Mesendoderm (in vitro differentiated cells): ENCODE measurements around the gene ZNF814.
"Not testable (repeated sequence)": the region's sequence is repeated elsewhere in the genome, so short reads cannot be mapped to it uniquely, and the experiment has no call there.

Source experiments
- DNase-seq: peaks from one replicate; pipeline ENCODE4 v3.0.0; 2013
- H2AK5ac ChIP-seq: 2 replicates; pipeline ENCODE4 v1.6.1; 2013; ENCODE audit warnings: low read length, inconsistent platforms
- H2BK120ac ChIP-seq: 2 replicates; pipeline ENCODE4 v1.6.1; 2013; ENCODE audit warnings: low read depth, mild to moderate bottlenecking, low read length, moderate library complexity, mixed read lengths
- H2BK15ac ChIP-seq: replicated peaks from 2 replicates; pipeline ENCODE4 v1.6.1; 2013; ENCODE audit warnings: low read depth, mild to moderate bottlenecking, moderate library complexity
- H2BK5ac ChIP-seq: 2 replicates; pipeline ENCODE4 v1.6.1; 2013; ENCODE audit warnings: low read length, inconsistent platforms
- H3K18ac ChIP-seq: 2 replicates; pipeline ENCODE4 v1.6.1; 2013; ENCODE audit warnings: mild to moderate bottlenecking, low read length, mixed read lengths
- H3K23ac ChIP-seq: one replicate; pipeline ENCODE4 v1.6.1; 2013; ENCODE audit warnings: low read length
- H3K27ac ChIP-seq: 2 replicates; pipeline ENCODE4 v1.5.1; 2013; ENCODE audit warnings: low read depth, mild to moderate bottlenecking, inconsistent platforms, low read length, moderate library complexity
- H3K27me3 ChIP-seq: 2 replicates; pipeline ENCODE4 v1.6.1; 2013; ENCODE audit warnings: low read length, control low read depth, mild to moderate bottlenecking, inconsistent platforms; ENCODE audit not compliant: insufficient read depth, poor library complexity
- H3K36me3 ChIP-seq: 2 replicates; pipeline ENCODE4 v1.6.1; 2013; ENCODE audit warnings: low read length, inconsistent platforms; ENCODE audit not compliant: control insufficient read depth, insufficient read depth
- H3K4ac ChIP-seq: one replicate; pipeline ENCODE4 v1.6.1; 2013; ENCODE audit warnings: low read depth, mild to moderate bottlenecking, low read length, moderate library complexity
- H3K4me1 ChIP-seq: 2 replicates; pipeline ENCODE4 v1.6.1; 2013; ENCODE audit warnings: low read depth, low read length, inconsistent platforms; ENCODE audit not compliant: control insufficient read depth
- H3K4me2 ChIP-seq: 2 replicates; pipeline ENCODE4 v1.6.1; 2013; ENCODE audit warnings: low read length
- H3K4me3 ChIP-seq: 2 replicates; pipeline ENCODE4 v1.5.1; 2013; ENCODE audit warnings: mild to moderate bottlenecking, low read length
- H3K56ac ChIP-seq: one replicate; pipeline ENCODE4 v1.6.1; 2013; ENCODE audit warnings: low read length
- H3K79me1 ChIP-seq: 2 replicates; pipeline ENCODE4 v1.6.1; 2013; ENCODE audit warnings: low read length, inconsistent platforms
- H3K79me2 ChIP-seq: 2 replicates; pipeline ENCODE4 v1.6.1; 2013; ENCODE audit warnings: mild to moderate bottlenecking, low read length; ENCODE audit not compliant: control insufficient read depth, insufficient read depth
- H3K9ac ChIP-seq: 2 replicates; pipeline ENCODE4 v1.6.1; 2013; ENCODE audit warnings: low read length, inconsistent platforms
- H4K5ac ChIP-seq: one replicate; pipeline ENCODE4 v1.6.1; 2013; ENCODE audit warnings: low read length
- H4K8ac ChIP-seq: one replicate; pipeline ENCODE4 v1.6.1; 2013; ENCODE audit warnings: low read depth, mild to moderate bottlenecking, control low read depth, low read length, moderate library complexity
- WGBS: extraction: QIAGEN DNeasy Blood & Tissue Kit; methylation state at CpG from one replicate; pipeline ENCODE4 v1.1.7; 2013; ENCODE audit warnings: low lambda C conversion rate, missing lambda C conversion rate; ENCODE audit not compliant: insufficient coverage; ENCODE audit errors: extremely low coverage; 5-methylcytosine and 5-hydroxymethylcytosine counted together

The ZNF814 gene

DNA sequence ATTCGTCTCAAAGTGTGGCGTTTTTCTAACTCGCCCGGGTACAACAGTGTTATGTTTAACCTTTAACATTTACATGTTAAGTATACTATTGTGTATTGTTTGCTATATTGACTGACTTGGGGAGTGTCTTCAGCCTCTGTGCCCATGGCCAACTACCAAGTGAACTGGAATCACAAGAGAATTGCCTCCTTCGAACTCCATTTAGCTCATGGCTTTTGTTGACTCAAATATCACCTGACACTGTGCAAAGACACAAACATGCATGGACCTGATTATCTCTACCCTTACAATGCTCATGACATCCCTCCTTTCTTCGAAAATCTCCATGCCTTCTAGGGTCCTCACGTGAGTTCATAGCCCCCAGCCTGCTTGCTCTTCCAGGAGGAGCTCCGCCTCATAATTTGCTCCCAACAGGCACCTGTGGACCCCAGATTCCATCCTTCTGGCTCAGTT, 704 bp downstream of the ZNF814 start:
- Histone ChIP-seq H3K27ac (peak overlapping the region; percentile 6), H3K4me1 (peaks cover 3% of the 10 kb centered on the region)
- DNase-seq = peak; percentile 37

DNA sequence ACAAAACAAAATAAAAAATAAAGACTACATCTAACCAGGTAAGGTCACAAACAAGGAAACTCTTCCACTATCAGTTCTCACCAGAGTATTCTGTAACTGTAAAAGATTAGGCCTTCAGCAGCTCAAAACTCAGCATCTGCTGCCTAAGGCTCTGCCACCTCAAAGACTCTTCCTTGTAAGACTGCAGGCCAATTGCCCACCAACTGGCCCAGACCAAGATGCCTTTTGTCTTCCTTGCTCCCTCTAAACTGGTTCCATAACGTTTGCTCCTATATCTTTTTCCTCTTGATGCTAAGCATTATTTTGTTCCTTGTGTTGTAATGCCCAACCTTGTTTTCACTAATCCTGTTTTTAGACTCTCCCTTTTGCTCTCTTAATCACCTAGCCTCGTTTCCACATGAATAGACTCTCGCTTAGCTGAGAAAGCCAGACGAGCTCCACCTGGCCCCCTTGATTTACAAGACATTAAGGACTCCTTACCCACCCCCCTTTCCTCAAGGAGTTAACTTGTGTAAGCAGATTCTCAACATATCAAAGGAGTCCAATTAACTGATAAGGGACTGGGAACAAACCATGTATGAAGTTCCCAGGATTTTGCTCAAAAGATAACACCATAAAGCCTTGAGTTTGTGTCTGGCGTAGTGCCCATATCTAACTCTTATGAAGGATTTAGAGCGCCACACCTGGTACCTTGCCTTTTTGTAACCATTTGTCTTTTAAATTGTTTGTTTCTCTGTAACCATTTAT, 1.5 kb downstream of the ZNF814 start:
- peaks cover 3% of the 10 kb centered on the region for H3K4me1 ChIP-seq
- peak overlapping the region; percentile 58 for H3K9ac ChIP-seq
- H3K4ac ChIP-seq = no peak overlapping the region
- peak overlapping the region; percentile 77 for H3K56ac ChIP-seq
- peak overlapping the region; percentile 77 for H3K27ac ChIP-seq
- no CpG with 5 or more reads among the region's 6 CpGs for WGBS
- H3K4me2 ChIP-seq = peak overlapping the region; percentile 15
- peaks cover 53% of the 10 kb centered on the region for H3K79me2 ChIP-seq
- no peak overlapping the region for H3K23ac ChIP-seq
- H3K4me3 ChIP-seq = peak overlapping the region; percentile 22
- no peaks in the 10 kb centered on the region for H3K36me3 ChIP-seq
- no peaks in the 10 kb centered on the region for H3K27me3 ChIP-seq
- H4K8ac ChIP-seq = no peak overlapping the region
- H3K18ac ChIP-seq = no peak overlapping the region
- H2AK5ac ChIP-seq = no peak overlapping the region
- H2BK5ac ChIP-seq = no peak overlapping the region
- no peak overlapping the region for H2BK15ac ChIP-seq
- DNase-seq = peak; percentile 88
- no peak overlapping the region for H2BK120ac ChIP-seq
- peaks cover 3% of the 10 kb centered on the region for H3K79me1 ChIP-seq
- no peak overlapping the region for H4K5ac ChIP-seq

More for the DNA sequence above, 704 bp downstream of the ZNF814 start:
- peak overlapping the region; percentile 60 for H3K4me3 ChIP-seq
- H2BK5ac ChIP-seq = peak overlapping the region; percentile 2
- peaks cover 3% of the 10 kb centered on the region for H3K79me1 ChIP-seq
- peak overlapping the region; percentile 88 for H3K56ac ChIP-seq
- H3K27me3 ChIP-seq = no peaks in the 10 kb centered on the region
- peaks cover 48% of the 10 kb centered on the region for H3K79me2 ChIP-seq
- peak overlapping the region; percentile 63 for H3K18ac ChIP-seq
- no peak overlapping the region for H3K23ac ChIP-seq
- H3K36me3 ChIP-seq = no peaks in the 10 kb centered on the region
- H2BK120ac ChIP-seq = no peak overlapping the region
- no CpG with 5 or more reads among the region's 8 CpGs for WGBS
- no peak overlapping the region for H2BK15ac ChIP-seq
- no peak overlapping the region for H4K5ac ChIP-seq
- H3K4me2 ChIP-seq = peak overlapping the region; percentile 45
- H2AK5ac ChIP-seq = no peak overlapping the region
- no peak overlapping the region for H4K8ac ChIP-seq
- H3K9ac ChIP-seq = peak overlapping the region; percentile 84
- H3K4ac ChIP-seq = peak overlapping the region; percentile 74

DNA sequence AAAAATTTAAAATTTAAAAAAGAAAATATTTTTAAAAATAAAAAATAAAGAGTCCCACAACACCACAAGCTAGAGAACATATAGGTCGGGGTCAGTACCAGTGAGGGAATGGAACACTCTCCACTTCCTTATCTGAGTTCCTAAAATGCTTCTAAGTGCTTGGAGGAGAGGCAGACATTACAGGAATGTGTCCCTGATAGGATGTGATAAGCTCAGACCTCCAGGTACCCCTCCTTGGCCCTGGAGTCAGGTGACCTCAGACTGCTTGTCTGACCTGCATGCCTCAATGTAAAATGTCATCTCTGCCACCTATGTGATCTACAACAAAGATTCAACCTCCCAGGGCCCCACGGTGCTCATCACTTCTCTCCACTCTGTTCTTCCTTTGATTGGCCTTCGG, 2.8 kb downstream of the ZNF814 start:
- H2BK120ac ChIP-seq = no peak overlapping the region
- peaks cover 53% of the 10 kb centered on the region for H3K79me2 ChIP-seq
- no peak overlapping the region for H3K4me3 ChIP-seq
- WGBS = no CpG with 5 or more reads among the region's 3 CpGs
- H3K36me3 ChIP-seq = no peaks in the 10 kb centered on the region
- no peak overlapping the region for H3K4me2 ChIP-seq
- H2BK15ac ChIP-seq = no peak overlapping the region
- peak overlapping the region; percentile 32 for H3K9ac ChIP-seq
- no peak overlapping the region for H3K27ac ChIP-seq
- no peak overlapping the region for H3K23ac ChIP-seq
- H2BK5ac ChIP-seq = no peak overlapping the region
- H2AK5ac ChIP-seq = no peak overlapping the region
- no peak overlapping the region for H4K8ac ChIP-seq
- no peaks in the 10 kb centered on the region for H3K27me3 ChIP-seq
- H3K56ac ChIP-seq = no peak overlapping the region
- no peak overlapping the region for H3K4ac ChIP-seq
- DNase-seq = peak; percentile 94
- peaks cover 3% of the 10 kb centered on the region for H3K79me1 ChIP-seq
- no peak overlapping the region for H3K18ac ChIP-seq
- no peak overlapping the region for H4K5ac ChIP-seq
- peaks cover 3% of the 10 kb centered on the region for H3K4me1 ChIP-seq

DNA sequence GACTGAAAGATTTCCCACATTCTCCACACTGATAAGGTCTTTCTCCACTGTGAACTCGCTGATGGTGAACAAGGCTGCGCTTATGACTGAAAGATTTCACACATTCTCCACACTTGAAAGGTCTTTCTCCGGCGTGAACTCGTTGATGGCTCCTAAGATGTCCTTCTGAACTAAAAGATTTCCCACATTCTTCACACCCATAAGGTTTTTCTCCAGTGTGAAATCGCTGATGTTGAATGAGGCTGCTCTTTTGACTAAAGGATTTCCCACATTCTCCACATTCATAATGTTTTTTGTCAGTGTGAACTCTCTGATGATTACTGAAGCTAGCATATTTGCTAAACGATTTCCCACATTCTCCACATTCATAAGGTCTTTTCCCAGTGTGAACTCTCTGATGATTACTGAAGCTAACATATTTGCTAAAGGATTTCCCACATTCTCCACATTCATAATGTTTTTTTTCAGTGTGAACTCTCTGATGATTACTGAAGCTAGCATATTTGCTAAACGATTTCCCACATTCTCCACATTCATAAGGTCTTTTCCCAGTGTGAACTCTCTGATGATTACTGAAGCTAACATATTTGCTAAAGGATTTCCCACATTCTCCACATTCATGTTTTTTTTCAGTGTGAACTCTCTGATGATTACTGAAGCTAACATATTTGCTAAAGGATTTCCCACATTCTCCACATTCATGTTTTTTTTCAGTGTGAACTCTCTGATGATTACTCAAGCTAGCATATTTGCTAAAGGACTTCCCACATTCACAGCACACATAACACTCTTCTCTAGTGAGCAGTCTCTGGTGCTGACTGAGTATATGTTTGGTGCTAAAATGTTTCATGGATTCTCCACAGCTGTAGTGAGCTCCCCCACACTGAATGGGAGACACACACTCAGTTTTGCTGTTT, 14.7 kb downstream of the ZNF814 start:
- H2BK5ac ChIP-seq = not testable (repeated sequence)

DNA sequence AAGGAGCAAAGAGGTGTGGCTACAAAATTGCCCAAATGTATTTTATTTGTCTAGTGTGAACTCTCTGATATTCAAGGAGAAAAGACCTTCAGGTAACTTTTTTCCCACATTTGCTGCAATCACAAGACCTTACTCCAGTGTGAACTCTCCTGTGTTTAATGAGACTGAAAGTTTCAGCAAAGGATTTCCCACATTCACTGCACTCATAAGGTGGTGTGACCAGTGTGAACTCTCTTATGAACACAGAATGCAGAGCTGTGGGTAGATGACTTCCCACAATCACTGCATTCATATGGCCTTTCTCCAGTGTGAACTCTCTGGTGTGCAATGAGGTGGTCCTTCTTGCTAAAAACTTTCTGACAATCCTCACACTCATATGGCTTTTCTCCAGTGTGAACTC, 16.4 kb downstream of the ZNF814 start:
- Histone ChIP-seq H2BK120ac (no peak overlapping the region), H3K4ac (no peak overlapping the region), H3K27ac (no peak overlapping the region), H3K18ac (no peak overlapping the region), H4K5ac (no peak overlapping the region), H3K9ac (no peak overlapping the region), H4K8ac (no peak overlapping the region), H3K4me3 (no peak overlapping the region), H2BK15ac (no peak overlapping the region), H2AK5ac (no peak overlapping the region), H3K79me2 (peaks cover 17% of the 10 kb centered on the region), H2BK5ac (no peak overlapping the region), H3K36me3 (peaks cover 10% of the 10 kb centered on the region), H3K27me3 (no peaks in the 10 kb centered on the region), H3K4me1 (no peaks in the 10 kb centered on the region), H3K56ac (no peak overlapping the region), H3K79me1 (peaks cover 11% of the 10 kb centered on the region), H3K4me2 (no peak overlapping the region), H3K23ac (no peak overlapping the region)
- peak; percentile 34 for DNase-seq

More for the DNA sequence above, 14.7 kb downstream of the ZNF814 start:
- H3K79me1 ChIP-seq = peaks cover 11% of the 10 kb centered on the region
- not testable (repeated sequence) for H4K8ac ChIP-seq, H3K27ac ChIP-seq, H3K4ac ChIP-seq, H4K5ac ChIP-seq, H3K23ac ChIP-seq, H3K4me2 ChIP-seq, H3K4me1 ChIP-seq, H3K27me3 ChIP-seq, H3K18ac ChIP-seq, H2BK120ac ChIP-seq, H3K36me3 ChIP-seq, H2BK15ac ChIP-seq, H3K9ac ChIP-seq, H2AK5ac ChIP-seq, H3K56ac ChIP-seq
- H3K4me3 ChIP-seq = peak overlapping the region; percentile 23
- WGBS = no CpG with 5 or more reads among the region's 8 CpGs
- H3K79me2 ChIP-seq = peaks cover 26% of the 10 kb centered on the region
- DNase-seq = peak; percentile 58
